GM21737 (cell line): ENCODE data around the gene TSPAN9.

Source experiments
- ATAC-seq: cut with Tn5 transposase; IDR thresholded peaks from one replicate; pipeline ENCODE4 v1.9.1; 2021; ENCODE audit warnings: mild to moderate bottlenecking, moderate library complexity; ENCODE audit not compliant: unreplicated experiment

Gene TSPAN9

DNA sequence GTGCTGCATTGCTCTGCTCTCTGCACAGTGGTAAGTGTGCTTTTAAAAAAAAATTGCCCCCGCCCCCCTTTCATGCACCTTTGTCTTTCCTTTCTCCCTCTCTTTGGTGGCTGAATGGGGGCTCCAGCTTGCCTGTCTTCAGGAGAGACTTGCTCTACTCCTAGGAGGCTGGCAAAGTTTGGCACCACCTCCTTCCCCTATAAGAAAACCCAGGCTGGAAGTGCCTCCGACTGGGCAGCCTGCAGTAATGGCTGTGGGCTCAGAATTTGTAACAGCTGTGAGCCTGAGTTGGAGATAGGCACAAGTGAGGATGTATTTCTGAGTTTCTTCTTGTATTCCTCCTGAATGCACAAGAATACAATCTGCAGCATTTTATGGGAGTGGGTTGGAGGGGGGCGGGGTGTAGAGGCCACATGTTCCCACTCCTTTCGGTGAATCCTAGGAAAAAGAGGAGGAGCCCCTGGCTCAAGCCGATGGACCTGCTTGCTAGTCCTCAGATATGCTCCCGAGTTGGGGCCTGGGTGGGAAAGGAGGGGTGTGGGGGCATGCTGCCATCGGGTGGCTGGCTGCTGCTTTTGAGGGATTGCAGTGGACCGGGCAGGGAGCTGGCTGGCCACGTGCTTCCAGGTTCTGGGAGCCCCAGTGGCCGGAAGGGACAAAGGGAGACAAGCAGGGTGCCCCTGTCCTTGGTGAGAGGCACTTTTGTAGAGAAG lies 124.3 kb downstream of the TSPAN9 start:
- ATAC-seq = no peak

DNA sequence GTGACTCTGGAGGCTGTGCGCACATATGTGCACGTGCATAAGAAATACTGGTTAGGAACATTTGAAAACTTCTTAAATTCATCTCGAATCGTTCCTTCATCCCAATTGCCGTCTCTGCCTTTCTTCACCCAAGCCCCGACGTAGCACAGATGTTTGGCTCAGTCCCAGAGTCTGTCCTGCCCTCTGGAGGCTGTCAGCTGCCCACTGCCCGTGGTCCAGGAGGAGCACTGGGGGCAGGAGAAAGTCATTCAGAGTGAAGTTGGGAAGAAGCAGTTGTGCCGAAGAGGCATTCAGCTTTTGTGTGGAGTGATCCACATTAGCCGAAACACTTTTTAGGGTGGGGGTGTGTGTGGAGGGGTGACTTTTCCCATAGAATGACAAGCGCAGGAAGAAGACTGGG lies 124.9 kb downstream of the TSPAN9 start:
- ATAC-seq = no peak

DNA sequence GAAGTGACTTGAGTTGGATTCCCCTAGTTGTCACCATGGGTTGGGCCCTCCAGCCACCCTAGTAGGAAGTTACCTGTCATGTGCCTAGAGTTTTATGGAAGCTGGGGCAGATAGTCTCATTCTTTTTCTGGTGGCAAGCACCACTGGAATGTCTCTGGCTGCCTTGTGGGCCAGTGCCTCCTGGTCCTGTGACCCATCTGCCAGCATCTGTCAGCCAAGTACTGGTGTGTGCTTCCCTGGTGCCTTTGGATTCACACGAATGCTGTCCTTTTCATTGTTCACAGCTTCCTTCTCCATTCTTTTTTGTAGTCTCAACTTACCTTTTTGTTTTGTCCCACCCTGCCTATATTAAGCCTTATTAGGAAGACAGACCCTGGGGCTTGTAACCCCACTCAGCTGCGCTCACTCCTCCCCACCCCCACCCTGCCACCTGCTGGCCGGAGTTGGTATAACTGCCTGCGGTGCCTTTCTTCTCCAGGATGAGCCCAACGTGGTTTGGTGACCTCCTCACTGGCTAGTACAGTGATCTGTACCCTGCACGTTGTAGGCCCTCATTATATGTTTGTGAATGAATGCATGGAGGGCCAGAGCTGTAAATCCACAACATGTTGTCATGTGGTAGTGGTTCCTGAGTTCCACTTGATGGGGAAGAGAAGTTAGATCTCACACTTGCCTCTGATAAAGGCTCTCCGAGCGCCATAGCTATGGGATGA lies 125.7 kb downstream of the TSPAN9 start:
- no peak for ATAC-seq

DNA sequence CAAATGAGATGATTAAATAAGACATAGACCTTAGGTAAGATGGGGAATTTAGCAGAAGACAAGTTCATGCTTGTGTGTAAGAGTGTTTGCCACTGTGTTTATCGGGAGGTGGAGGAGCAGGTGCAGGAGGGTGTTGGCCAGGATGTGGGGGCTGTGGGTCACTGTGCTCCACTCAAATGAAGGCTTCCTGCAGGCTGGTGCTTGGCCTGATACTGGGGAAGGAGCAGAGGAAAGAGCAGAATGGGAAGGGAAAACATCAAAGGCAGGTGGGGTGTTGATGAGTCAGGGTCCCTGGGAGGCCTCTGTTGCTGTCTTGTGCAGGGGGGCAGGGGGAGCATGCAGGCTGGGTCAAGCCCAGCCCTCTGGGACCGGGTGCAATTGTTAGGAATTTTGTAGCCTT lies 126.5 kb downstream of the TSPAN9 start:
- ATAC-seq = no peak

DNA sequence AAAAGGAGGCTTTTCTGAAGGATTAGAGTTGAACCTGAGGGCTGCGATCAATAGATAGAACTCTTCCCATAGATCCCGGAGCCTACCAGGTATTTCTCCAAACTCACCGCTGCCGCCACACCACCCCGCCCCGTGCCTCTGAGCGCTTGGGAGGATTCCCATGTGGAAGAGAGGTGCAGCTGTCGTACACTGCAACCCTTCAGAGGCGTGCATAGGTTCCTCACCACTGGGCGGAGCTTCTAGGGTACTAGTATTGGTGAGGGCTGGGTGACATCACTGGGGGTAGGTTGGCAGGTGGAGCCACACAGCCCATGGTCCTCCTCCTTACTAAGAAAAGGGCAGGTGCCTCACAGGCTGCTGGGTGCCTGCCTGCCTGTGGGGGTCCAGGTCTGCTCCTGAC lies 127.0 kb downstream of the TSPAN9 start:
- no peak for ATAC-seq

DNA sequence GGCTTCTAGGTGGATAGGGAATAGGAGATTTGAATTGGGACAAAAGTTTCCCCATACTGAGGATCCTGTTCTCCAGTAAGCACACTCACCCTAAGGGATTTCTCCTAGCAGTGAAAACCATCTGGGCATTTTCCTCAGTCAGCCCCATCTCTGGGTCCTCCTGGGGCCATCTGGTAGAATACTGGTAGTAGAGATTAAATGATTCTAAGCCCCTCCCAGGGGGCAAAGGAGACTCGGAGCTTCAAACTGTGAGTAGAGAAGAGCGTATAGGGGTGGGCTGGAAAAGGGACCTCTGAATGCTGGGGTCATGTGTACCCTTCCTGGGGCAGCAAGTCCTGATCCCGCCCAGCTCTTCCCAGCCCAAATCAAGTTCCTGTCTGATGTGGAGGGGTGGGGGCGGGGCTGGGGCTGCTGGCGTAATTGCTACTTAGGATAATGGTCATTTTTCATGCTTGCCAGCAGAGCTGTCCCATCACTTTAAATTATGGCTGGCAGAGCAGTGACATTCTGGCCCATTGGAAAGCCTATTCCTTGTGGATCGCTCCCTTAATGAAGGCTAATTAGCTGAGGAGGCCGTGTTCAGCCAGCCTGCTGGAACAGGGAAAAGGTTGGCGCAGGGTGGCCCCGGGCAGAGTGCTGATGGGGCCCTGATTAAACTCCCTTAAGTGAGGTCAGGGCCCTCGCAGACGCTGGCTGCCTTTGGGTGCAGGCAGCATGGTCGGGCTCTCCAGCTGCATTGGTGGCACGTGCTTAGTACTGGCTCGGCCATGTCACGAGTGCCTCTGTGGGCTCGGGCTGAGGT lies 127.8 kb downstream of the TSPAN9 start:
- no peak for ATAC-seq

DNA sequence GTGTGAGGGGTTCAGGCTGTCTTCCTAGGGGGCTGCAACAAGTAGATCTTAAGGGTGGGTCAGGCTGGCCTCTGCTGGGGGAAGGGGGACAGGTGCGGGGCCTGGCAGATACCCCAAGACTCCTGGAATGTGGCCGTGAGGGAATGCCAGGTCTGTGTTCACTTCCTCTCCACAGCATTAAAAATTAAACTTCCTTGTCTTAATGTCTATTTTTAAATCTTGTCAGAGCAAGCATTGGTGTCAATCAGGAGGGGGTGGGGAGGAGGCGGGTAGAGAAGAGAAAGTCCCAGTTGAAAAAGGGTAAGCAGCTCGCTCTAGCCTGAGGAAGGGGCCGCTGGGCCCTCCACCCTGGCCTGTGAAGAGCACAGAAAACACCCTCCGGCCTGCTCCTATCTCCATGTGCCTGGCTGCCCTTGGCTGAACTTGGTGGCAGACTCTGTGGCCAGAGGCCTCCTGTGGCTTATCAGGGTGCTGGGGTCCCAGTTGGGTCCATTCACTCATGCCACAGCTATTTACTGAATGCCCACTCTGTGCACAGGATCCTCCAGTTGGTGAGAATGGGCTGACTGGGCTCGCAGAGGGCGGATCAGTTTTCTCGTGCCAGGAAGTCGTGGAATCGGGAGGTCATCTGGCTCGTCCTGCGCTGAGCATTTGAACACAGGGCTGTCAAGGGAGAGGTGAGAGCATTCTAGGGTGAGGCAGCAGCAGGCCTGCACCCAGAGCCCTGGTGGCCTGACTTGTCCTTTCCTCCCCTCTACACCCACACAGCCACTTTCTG lies 128.8 kb downstream of the TSPAN9 start:
- ATAC-seq = no peak

DNA sequence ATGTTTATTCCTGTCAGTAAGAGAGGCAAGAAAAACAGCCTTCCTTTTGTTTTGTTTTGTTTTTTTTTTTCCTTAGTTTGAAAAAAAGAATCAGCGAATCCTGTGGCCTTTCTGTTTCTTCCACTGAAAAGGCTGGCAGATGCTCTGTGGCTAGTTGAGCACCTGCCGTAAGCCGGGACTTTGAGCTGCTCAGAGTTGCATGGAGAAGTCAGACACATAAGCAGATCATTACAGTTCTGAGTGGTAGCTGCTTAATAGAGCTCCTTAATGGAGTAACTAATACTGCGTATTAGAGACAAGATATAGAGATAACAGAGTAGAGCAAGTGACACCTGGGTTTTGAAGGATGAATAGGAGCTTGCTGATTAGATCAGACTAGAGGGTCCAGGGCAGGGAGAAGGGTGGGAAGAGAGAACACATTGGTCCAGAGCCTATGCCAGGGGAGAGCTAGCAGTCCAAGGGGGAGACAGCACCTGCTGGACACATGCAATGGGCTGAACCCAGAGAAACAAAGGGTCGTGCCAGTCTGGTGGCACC lies 129.4 kb downstream of the TSPAN9 start:
- no peak for ATAC-seq

DNA sequence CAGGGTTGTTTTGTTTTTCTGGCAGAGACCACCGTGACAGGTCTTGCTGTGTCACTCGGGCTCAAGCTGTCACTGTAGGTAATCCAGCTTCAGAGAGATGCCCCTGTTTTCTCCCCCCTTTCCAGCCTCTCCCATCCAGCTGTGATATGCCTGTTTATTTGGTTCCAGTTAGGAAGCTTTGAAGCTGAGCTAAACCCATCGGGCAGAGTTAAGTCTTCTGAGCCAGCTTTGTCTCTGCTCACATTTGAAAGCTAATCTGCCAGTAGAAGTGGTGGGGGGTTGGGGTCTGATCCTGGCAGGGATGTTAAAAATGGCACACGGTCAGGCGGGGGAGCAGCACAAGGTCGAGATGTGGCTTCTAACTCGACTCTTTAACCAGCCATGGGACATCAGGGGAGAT lies 130.0 kb downstream of the TSPAN9 start:
- no peak for ATAC-seq

DNA sequence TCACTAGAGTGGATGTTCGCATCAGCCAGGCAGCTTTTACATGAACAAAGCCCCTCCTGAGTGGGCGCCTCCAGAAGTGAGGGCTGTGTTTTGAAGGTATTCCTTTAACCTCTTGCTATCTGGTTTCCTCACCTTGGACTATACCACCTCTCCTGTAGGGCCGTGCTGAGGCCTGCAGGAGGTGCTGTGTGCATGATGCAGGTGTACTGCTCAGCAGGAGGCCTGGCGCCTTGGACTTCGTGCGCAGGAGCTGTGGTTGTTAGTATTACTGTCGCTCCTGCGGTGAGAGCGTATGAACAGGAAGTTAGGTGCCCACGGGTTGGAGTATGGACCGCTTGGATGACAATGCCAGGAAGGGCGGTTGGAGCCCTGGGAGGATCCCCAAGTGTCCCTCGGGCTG lies 130.7 kb downstream of the TSPAN9 start:
- no peak for ATAC-seq

DNA sequence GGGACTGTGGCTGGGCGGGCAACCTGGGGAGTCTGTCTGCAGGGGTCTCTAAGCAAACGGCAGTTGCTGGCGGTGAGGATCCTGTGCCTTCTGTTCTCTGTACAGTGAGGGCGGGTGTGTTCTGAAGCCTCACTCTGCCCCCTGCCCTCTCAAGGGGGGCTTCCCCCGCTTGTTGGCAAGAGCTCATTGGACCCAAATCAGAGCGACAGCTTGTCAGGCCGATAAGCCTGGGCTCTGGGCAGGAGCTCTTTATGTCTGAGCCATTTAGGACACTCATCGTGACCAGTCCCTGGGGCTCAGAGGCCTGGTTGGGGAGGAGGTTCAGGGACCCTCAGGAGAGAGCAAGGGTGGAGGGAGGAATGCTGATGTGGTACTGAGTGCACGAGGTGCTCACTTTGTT lies 136.0 kb downstream of the TSPAN9 start:
- no peak for ATAC-seq

DNA sequence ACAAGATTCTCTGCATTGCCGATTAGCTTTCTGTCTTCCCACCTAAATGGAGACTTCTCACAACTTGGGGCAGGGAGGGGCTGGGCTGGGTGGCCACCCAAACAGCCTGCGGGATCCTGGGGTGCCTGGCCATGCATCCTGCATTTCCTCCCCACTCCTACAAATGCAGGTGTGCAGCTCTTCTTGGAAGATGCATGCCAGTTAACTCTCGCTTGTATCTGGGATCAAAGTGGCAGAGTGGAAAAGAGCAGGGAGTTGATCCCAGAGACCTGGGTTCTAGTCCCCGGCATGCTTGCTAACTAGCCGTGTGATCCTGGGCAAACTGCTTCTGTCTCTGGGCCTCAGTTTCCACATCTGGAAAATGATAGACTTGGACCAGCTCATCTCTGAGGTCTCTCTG lies 136.6 kb downstream of the TSPAN9 start:
- no peak for ATAC-seq

DNA sequence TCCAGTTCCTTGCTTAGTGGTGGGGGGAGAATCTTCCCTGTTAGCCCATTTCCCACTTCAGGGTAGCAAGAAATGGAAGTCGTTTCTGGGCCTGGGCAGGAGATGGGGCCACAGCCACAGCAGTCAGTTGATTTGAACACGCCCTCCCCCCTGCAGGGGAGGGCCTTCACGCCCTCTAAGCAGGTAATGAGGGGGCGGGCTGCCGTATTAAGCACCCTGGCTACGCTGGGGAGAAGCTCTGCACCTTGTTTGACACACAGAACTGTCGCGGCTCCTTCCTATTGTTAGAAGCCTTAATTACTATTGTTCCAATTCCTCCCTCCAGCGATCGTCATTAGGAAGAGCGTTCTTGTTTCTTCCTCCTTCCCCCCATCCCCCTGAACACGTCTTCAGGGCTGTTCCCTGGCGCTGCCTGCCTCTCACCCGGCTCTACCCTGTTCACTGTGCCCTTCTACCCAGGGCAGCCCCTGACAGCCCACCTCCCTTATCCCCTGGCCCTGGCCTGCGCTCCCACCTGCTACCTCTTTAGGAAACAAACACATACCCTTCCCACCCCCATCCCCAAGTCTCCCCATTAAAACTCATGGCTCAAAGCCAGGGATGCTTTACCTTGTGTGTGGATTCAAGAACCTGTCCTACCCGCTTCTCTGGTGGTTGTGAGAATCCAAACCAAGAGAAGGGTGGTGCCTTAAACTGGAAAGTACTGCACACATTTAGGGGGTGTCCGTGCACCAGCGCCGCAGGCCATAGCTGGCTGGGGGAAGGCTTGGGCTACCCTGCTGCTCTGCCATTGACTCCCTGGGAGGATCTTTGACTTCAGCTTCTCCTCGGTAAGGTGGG lies 137.6 kb downstream of the TSPAN9 start:
- ATAC-seq = no peak

DNA sequence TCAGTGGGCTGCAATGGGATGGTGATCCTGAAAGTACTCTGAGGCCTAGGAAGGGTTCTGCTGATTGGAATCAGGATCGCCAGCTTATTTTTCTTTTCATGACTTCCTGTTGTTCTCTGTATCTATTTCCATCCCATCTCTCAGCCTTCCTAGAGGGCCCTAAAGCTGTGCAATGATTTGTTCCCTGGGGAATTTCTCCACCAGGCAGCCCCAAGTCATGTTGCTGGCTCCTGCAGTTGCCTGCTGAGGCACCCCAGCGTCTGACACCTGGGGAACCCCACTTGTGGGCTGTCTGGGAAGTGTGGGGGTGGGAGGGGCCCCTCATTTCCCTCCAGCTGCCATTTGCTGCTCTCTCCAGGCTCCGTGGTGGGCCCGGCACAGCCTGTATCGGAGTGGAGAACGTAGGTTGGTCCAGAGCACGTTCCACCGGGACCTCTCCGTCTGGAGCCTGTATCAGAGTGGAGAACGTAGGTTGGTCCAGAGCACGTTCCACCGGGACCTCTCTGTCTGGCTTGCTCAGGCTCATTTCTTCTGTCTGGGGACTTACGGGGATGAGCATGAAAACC lies 138.3 kb downstream of the TSPAN9 start:
- ATAC-seq = no peak

DNA sequence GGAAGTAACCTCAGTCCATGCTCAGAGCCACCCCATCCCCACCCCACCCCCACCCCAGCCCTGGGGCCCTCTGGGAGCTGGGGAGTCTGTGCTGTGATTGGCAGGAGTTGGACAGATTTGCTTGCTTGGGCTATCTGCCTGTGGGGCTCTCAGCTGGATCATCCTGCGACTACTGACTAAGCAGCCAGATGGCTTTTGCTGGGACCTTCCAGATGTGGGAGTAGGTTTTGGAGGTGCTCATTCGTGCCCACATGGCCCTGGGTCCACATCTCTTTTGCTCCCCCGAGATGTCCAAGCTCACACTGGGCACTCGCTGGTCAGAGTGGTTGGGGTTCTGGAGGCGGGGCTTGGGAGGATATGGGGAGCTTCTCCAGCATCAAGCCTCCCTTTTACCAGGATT lies 138.9 kb downstream of the TSPAN9 start:
- ATAC-seq = no peak

DNA sequence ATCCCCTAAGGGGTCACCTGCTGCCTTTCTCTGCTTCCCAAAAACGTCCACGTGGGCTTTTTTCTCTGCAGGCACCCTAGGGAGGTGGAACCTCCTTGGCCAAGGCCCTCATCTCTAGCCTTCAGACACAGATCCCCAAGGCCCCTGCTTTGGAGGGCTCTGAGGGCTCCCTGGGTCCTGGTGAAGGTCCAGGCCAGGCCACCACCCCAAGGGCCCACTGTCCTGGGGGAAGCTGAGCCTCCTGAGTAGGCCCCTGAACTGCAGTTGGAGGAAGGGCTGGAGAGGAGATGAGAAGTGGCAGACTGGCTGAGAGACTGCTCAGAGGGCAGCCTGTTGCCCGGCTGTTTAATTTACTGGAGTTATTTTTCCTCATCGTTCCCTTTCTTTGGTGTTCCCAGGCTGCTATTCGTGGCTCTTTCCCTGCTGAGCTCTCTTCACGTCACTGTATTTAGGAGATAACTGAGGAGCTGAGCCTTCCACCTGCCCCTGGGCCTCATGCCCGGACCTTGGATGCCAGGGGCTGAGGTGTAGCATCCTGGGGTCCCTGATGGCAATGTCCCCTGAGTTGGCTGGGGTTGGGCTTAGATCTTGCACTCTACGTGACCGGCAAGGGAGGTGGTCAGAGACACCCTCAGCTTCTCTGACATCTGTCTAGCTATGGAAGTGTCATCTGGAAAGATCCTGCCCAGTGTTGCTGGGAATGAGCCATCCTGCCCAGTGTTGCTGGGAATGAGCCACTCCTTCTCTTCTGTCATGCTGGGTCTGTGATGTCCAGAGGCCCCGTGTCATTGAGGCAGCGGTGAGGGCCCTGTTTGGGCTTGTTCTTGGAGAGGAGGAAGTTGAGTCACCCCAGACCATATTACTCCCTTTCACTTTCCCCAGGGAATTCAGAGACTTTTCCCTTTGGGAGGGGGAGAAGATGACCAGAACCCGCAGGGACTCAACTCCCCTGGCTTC lies 139.8 kb downstream of the TSPAN9 start:
- ATAC-seq = no peak

DNA sequence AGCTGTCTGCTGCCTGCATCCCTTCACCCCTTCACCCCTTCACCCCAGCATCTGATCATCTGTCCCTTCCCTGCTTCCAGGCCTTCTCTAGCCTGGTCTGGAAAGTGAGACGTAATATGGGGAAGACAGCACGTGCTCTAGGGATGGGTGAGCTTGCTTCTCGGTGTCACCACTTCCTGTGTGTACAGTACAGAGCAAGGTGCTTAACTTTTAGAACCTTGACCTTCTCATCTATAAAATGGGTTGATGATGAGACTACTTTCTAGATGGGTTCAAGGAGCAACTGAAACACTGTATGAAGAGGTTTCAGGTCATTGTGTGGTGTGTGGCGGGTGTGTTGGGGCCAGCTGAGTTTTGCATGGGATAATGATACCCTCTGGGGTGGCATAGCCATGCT lies 140.5 kb downstream of the TSPAN9 start:
- no peak for ATAC-seq
